Calu3 (cell line): Measurements from ENCODE around the gene CCDC13. TPM values are rescaled to one million over a fixed set of nuclear protein-coding genes. Genes with fewer than 3 reads are reported as not detected.

Experiments used
- BruUV-seq: library from RNA; stranded (reverse); fragments of 400-500 nt; replicated peaks from 2 replicates; lab custom pipeline; 2021; lab: Mats Ljungman, UMichigan
- CTCF ChIA-PET: fragments of 300-600 bp; sonication (Branson Sonifier 250); formaldehyde crosslinking; loops from one replicate; lab custom pipeline; 2022; ENCODE audit warnings: antibody characterized with exemption; lab: Charles Lee
- DNase-seq: peaks from one replicate; pipeline ENCODE4 v3.0.0; 2022
- H3K27ac Mint-ChIP-seq: one replicate; pipeline ENCODE4 v1.8.0; 2022; ENCODE audit warnings: mixed read lengths; ENCODE audit not compliant: unreplicated experiment
- H3K27me3 Mint-ChIP-seq: one replicate; pipeline ENCODE4 v1.8.0; 2022; ENCODE audit warnings: mixed read lengths; ENCODE audit not compliant: unreplicated experiment
- H3K36me3 Mint-ChIP-seq: one replicate; pipeline ENCODE4 v1.8.0; 2022; ENCODE audit warnings: mild to moderate bottlenecking, moderate library complexity, mixed read lengths; ENCODE audit not compliant: insufficient read depth, unreplicated experiment
- H3K4me1 Mint-ChIP-seq: one replicate; pipeline ENCODE4 v1.8.0; 2022; ENCODE audit warnings: mild to moderate bottlenecking, low read depth, mixed read lengths; ENCODE audit not compliant: unreplicated experiment
- H3K4me3 Mint-ChIP-seq: one replicate; pipeline ENCODE4 v1.8.0; 2022; ENCODE audit warnings: mild to moderate bottlenecking, low read depth, moderate library complexity, mixed read lengths; ENCODE audit not compliant: unreplicated experiment
- H3K9me3 Mint-ChIP-seq: one replicate; pipeline ENCODE4 v1.8.0; 2022; ENCODE audit warnings: low read depth, mixed read lengths; ENCODE audit not compliant: unreplicated experiment
- CTCF ChIP-seq: fragments of 200-600 bp; IDR thresholded peaks from one replicate; pipeline ENCODE4 v1.8.0; 2022; ENCODE audit warnings: antibody characterized with exemption; ENCODE audit not compliant: unreplicated experiment
- intact Hi-C: fragments of 100-400 bp; cut with micrococcal nuclease; formaldehyde crosslinking; loops from one replicate; pipeline ENCODE4 v1.10.0; 2022; ENCODE audit not compliant: unreplicated experiment
- total RNA-seq: library from RNA; stranded (reverse); gene quantifications from 2 replicates; pipeline ENCODE4 v1.2.3, GENCODE V29; 2022

CCDC13 gene
- total RNA-seq, 1 experiment from 2014 or later, result 0.68 TPM

DNA sequence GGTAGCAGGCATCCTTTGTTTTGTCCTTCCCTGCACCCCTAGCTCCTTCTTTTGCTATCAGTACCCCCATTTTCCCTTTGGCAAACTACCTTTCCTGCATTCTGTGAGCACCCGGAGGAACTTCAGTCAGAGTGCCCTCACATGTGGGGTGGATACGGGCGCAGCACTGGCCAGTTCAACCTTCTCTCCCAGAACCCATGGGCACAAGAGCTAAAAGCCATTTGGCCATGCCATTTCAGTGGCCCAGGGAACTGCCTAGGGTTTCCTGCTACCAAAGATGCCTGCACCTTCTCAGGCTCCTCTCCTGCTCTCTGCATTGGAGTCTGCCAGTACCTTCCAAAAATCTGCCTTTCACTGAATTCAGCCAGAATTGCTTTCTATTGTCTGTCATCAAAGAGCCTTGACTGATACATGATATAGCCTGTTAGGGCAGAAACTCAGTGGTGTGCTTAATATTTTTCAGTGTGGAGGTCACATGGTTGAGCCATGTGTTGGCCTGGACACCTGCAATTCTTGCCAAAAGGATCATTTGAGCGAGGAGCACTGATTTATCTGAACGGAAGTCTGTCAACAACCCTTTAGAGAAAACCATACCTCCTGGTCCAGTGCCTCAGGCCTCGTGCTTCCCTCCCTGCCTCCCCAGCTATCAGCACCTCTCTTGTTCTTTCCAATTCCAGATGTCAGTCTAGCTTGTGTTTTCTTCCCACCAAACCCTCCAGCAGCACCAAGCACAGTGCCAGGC lies 43.5 kb downstream of the CCDC13 start:
- no peak for TF ChIP-seq CTCF
- CTCF ChIA-PET, result no interaction called here
- H3K36me3 Mint-ChIP-seq, result peaks cover 8% of the 10 kb centered on the region
- H3K9me3 Mint-ChIP-seq, result no peaks in the 10 kb centered on the region
- H3K4me1 Mint-ChIP-seq, result peaks cover 10% of the 10 kb centered on the region
- BruUV-seq, result no TSS peak
- H3K27me3 Mint-ChIP-seq, result no peaks in the 10 kb centered on the region
- no peak for DNase-seq
- no peak overlapping the region for H3K4me3 Mint-ChIP-seq
- no peak overlapping the region for H3K27ac Mint-ChIP-seq
- intact Hi-C loops, result no loop called here

DNA sequence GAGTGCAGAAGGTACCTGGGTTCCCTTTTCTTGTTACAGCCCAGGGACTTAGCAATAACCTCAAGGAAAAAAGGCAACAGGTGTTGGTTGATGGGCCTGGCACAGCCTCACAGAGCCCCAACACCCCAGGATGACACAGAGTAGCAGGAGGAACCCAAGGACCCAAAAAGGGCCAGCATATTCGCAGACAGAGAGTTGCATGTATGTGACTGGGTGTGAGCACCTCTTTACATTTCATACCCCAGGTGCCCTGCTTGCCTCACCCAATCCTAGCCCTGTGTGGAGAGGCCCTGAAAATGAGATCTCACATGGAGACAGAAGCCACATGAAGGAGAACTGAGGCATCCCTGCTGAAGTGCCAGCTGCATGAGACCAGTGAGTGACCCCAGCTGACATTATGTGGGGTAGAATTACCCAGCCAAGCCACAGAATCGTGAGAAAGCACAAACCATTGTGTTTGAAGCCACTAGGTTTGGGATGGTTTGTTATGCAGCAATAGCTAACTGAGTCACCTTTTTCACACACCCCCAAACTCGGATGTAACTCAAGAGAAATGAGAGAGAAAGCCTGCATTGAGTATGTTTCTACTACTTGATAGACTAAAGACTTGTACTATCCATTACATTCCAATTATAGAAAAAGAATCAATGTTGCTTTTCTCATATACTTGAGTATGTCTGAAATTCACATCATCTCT lies 44.2 kb downstream of the CCDC13 start:
- Mint-ChIP-seq H3K4me3 (no peak overlapping the region), H3K27ac (no peak overlapping the region), H3K27me3 (no peaks in the 10 kb centered on the region), H3K4me1 (peaks cover 10% of the 10 kb centered on the region), H3K9me3 (no peaks in the 10 kb centered on the region), H3K36me3 (peaks cover 8% of the 10 kb centered on the region)
- TF ChIP-seq CTCF, result no peak
- CTCF ChIA-PET, result no interaction called here
- intact Hi-C loops, result no loop called here
- BruUV-seq, result no TSS peak
- no peak for DNase-seq

DNA sequence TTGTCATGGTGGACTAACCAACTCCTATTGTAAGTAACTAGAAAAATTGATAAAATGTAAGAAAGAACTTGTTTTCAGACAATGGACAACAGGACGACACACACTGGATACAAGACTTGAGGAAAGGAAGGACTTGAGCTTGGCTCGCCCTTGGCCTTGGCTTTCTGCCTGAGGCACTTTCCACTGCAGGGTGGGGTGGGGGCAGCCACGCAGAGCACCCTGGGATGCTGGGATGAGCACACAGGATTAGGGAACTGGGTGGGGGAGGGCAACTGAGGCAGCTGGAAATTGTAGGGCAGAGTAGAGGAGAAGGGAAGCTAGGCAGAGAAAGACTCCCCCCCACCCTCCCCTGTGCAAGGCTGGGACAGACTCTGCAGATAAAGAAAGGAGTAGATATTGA lies 45.0 kb downstream of the CCDC13 start:
- intact Hi-C loops, result no loop called here
- Mint-ChIP-seq H3K36me3 (peaks cover 8% of the 10 kb centered on the region), H3K4me1 (peaks cover 10% of the 10 kb centered on the region), H3K9me3 (no peaks in the 10 kb centered on the region), H3K4me3 (no peak overlapping the region), H3K27me3 (no peaks in the 10 kb centered on the region), H3K27ac (no peak overlapping the region)
- no TSS peak for BruUV-seq
- no peak for TF ChIP-seq CTCF
- no peak for DNase-seq
- CTCF ChIA-PET, result no interaction called here

GRCh38 chr3:42725454-42725853 lies 47.6 kb downstream of the CCDC13 start:
- intact Hi-C loops, result no loop called here
- CTCF ChIA-PET, result interaction anchor here (0.6 kb wide), 1 partner anchor 10 kb away, joined by 3 read pairs; no protein-coding TSS in a partner anchor
- Mint-ChIP-seq H3K36me3 (peaks cover 8% of the 10 kb centered on the region), H3K9me3 (no peaks in the 10 kb centered on the region), H3K27me3 (no peaks in the 10 kb centered on the region), H3K4me3 (no peak overlapping the region), H3K27ac (no peak overlapping the region), H3K4me1 (no peaks in the 10 kb centered on the region)
- no peak for DNase-seq
- no peak for TF ChIP-seq CTCF
- BruUV-seq, result no TSS peak
